ENCODE measurements around the gene TRPM3.

DNA sequence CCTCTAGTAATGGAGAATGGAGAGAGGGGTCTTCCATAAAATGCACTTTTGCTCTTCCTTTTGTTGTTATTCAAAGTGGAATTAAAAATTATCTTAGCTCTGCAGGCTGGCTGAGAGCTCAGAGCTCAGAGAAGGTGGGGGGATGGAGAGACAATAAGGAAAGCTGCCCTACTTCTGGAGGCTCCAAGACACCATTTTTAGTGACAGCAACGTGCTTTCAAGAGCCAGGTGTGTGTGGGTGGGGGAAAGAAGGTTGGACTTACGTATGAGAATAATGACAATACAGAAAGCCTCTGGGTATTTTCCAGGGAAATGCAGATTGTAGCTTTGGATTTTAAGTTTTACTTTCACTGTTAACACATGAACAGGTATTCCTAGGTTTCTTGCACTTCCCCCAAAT, 173.9 kb downstream of the TRPM3 start:
- TF ChIP-seq EZH2 (IDR thresholded peaks at IDR 0.05) (no peak), POLR2AphosphoS5 (IDR thresholded peaks at IDR 0.05; ENCODE audit: borderline replicate concordance, low read depth, low read length) (no peak), FOXP2 (optimal IDR thresholded peaks at IDR 0.05; ENCODE audit: control extremely low read depth, extremely low read length, insufficient read depth) (no peak)
